ENCODE results near the gene RAC2. TPM values are rescaled to one million over a fixed set of nuclear protein-coding genes. Genes with fewer than 3 reads are reported as not detected.

Gene RAC2
- total and polyA plus RNA-seq, 2 of the 8 experiments (the other 6 are each of a cell fraction or from before 2014, with no cell fraction given) = 2.3 to 4.3 TPM

- TF ChIP-seq ATF2 (IDR thresholded peaks at IDR 0.05; ENCODE audit: low read length) (no peak), GTF2F1 (IDR thresholded peaks at IDR 0.05; ENCODE audit: borderline replicate concordance, low read depth, low read length) (no peak), RXRA (IDR thresholded peaks at IDR 0.05; ENCODE audit: insufficient read depth, low read depth, low read length) (no peak), SIX5 (IDR thresholded peaks at IDR 0.05; ENCODE audit: low read depth, low read length) (no peak), JUND (IDR thresholded peaks at IDR 0.05; ENCODE audit: low read length) (no peak)
Observed at GRCh38 chr22:37176464-37177061, 67.5 kb downstream of the RAC2 start (continued).
